ENCODE data around the gene SURF4. TPM values are rescaled to one million over a fixed set of nuclear protein-coding genes. Genes with fewer than 3 reads are reported as not detected.

Gene SURF4
- total RNA-seq, 4 donors from 2014 or later = 141 to 266 (median 230) TPM

GRCh38 chr9:133372144-133372543, 3.7 kb downstream of the SURF4 start:
- TF ChIP-seq CTCF (IDR thresholded peaks at IDR 0.05) = no peak
- DNase-seq (ENCODE audit: low spot score) (no peak), ATAC-seq (ENCODE audit: low FRiP score) (no peak)

DNA sequence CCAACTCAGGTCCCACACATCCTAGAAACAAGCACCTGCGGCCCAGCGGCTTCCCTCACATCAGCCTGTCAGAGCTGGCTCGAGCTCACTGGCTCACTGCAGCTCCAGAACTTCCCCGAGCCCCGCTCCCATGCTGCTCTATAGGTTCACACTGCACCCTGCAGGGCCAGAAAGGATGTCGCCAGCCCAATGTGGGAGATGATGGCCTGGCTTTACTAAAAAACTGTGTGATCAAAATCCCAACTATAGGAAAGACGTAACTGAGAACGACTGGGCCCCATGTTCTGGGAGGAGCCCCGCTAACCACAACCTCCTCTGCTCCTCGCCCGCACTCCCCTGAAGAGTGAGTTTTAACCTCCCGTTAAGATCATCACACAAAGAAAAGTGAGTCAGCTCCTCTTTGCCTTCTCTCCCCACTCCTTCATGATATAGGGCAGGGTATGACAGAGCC, 4.6 kb downstream of the SURF4 start:
- TF ChIP-seq CTCF (IDR thresholded peaks at IDR 0.05) = no peak
- ATAC-seq (ENCODE audit: low FRiP score) (no peak), DNase-seq (ENCODE audit: low spot score) (no peak)

DNA sequence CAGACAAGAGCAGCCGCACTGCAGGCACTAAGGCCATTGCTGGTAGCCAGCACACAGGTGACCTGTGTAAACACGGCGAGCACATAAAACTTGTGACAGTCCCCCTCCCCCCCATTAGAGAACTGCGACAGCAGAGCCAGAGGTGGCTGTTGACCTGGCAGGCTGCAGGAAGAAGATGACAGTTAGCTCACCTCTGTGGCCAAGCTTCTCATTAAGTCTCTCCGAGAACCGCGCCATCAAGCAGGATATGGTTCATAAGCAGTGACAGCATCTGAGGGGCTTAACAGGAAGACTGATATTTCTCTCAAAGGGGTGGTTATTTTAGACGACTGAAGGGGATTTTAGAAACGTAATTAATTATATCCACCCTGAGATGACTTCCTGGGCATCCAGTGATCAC, 5.2 kb downstream of the SURF4 start:
- no peak for ATAC-seq (ENCODE audit: low FRiP score)
- no peak for TF ChIP-seq CTCF (IDR thresholded peaks at IDR 0.05)
- no peak for DNase-seq (ENCODE audit: low spot score)

DNA sequence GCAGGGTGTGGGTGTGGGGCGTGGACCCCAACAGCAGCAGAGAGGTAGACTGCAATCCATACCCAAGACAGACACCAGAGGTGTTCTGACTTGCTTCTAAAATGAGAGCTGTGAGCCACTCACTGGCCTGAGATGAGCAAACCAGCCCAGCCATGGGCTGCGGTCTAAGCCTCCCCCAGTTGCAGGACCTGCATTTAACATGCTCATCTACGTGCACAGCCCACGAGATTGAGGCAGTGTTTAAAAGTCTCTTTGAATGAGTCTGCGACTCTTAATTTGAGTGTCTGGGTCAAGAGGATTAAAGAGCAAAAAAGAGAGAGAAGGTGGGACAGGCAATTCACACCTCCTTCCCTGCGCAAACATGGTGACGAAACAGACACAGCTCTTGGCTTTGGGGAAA, 5.9 kb downstream of the SURF4 start:
- DNase-seq (ENCODE audit: low spot score) = no peak
- no peak for TF ChIP-seq CTCF (IDR thresholded peaks at IDR 0.05)
- ATAC-seq (ENCODE audit: low FRiP score) = no peak

GRCh38 chr9:133369422-133369821, 6.4 kb downstream of the SURF4 start:
- ATAC-seq (ENCODE audit: low FRiP score) (no peak), DNase-seq (ENCODE audit: low spot score) (no peak)
- TF ChIP-seq CTCF (IDR thresholded peaks at IDR 0.05) = no peak

DNA sequence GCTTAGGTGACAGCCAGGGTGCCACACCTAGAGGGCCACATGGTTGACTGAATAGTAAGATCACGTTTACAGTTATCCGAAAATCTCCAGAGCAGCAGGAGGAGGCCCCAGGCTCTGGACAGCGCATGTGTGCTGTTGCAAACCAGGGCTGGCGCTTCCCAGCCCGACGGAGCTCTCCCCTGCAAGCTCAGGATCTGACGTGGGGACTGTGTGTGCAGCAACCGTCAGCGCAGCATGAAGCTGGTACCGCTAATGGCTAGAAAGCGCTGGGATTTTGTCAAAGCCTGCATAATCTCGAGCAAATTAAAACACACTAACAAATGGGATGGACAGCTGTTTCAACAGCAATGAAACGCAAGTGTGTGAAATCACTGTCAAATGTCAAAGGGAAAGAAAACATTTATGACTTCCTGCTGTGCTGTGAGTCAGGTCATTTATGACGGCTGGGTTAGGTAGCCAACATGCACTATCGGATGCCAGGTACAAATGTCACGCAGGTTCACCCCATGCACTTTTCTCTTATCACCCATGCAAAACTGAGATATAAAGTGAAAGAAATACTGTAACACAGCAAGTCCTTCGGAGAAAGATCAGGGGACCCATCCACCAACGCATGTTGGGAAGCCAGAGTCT, 7.5 kb downstream of the SURF4 start:
- DNase-seq (ENCODE audit: low spot score) = no peak
- no peak for ATAC-seq (ENCODE audit: low FRiP score)
- no peak for TF ChIP-seq CTCF (IDR thresholded peaks at IDR 0.05)

DNA sequence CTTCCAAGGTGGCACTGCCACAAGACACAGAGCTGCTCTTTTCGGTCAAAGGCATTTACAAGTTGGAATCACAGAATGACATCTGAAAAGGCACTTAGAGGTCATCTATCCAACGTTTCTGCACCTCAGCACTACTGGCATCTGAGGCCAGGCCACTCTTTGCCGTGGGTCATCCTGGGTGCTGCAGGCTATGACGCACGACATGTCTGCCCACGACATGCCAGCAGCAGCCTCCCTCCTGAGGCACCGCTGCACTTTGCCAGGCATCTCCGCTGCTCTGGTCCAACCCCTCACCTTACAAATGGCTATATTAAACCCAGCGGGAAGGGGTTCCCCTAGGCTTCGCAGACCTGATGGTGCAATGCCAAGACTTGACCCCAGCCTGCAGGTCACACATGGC, 8.1 kb downstream of the SURF4 start:
- TF ChIP-seq CTCF (IDR thresholded peaks at IDR 0.05) = no peak
- ATAC-seq (ENCODE audit: low FRiP score) (no peak), DNase-seq (ENCODE audit: low spot score) (no peak)
